HG02840 (cell line): ENCODE data around the gene ENTPD8.

Experiments
- ATAC-seq: cut with Tn5 transposase; IDR thresholded peaks from one replicate; pipeline ENCODE4 v1.9.1; 2021; ENCODE audit warnings: mild to moderate bottlenecking, moderate library complexity, moderate number of reproducible peaks; ENCODE audit not compliant: unreplicated experiment, low FRiP score

Gene ENTPD8

DNA sequence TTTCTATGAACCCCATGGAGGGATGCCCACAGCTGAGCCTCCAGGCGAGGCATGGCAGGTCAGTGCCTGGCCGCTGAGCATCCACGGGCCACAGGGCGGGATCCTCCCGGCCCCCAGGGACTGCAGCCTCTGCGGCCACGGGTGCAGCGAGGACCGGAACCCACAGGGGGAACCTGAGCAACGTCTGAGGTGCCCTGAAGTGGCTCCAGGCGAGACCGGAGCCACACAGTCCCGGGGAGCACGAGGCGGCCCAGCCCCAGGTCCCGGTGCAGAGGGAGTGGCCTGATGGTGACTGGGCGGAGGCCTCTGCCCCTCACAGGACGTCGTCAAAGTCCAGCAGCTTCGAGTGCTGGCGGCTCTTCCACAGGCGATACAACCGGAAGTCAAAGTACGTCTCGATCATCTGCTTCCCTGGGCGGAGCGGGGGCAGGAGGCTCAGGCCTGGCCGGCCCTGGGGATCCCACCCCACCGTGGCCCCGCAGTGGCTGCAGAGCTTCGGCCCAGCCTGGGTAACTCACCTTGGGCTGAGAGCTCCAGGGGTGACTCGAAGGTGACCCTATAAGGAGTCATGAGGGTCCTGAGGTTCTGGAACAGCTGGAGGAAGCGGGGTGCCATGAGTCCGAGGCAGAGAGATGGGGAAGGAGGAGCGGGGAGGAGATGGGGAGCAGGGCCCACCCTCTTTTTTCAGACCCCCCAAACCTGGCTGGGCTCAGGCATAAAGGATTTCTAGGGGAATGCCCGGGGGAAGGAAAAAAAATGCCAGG, 8.1 kb upstream of the ENTPD8 start:
- ATAC-seq: no peak

- no peak for ATAC-seq
Observed at GRCh38 chr9:137448602-137448962, 7.4 kb upstream of the ENTPD8 start.

GRCh38 chr9:137447722-137448601, 6.8 kb upstream of the ENTPD8 start:
- no peak for ATAC-seq

DNA sequence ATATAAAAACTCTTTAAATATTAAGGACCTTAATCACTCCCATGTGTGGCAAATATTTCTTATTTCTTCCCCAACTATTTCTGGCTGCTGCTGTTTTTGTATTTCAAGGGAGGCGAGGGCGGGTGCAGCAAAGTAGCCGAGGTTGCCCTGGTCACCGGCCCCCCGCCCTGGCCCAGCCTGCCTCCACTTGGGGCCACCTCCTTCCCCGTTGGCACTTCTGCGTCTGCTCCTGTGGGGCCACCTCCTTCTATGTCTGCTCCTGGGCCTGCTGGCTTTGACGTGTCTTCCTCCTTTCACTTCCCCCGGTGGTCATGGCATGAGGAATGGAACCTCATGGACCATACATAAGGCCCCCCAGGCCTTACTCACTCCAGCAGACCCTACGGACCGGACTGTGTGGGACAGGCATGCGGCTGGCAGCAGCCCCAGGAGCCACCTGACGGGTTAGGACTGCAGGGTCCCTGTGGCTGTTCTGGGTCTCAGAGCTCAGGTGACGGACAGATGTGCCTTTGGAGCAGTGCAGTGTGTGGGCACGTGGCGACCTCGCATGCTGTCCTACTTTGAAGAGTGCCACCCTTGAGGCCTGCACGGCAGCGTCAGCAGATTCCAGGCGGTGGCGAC, 5.8 kb upstream of the ENTPD8 start:
- ATAC-seq: no peak

DNA sequence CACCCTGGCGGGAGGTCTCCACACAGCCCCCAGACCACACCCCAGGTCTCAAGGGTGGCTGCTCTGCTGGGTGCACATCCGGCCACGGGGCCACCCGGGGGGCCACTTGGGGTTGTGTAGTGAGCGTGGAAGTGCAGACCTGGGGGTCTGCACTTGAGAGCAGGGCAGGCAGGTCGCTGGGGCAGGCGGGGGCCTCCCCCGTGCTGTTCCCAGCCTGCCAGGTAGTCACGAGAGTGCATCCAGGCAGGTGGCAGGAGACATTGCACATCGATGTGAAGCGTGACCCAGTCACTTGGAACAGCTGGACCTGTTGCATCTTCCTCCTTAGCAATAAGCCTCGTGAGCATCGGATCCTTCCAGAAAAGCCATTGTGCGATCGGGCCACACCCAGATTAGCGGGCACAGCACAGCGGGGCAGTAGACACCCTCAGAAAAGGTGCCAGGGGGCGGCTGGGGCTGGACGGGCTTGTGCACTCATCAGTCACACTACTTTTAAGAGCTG, 4.8 kb upstream of the ENTPD8 start:
- no peak for ATAC-seq

DNA sequence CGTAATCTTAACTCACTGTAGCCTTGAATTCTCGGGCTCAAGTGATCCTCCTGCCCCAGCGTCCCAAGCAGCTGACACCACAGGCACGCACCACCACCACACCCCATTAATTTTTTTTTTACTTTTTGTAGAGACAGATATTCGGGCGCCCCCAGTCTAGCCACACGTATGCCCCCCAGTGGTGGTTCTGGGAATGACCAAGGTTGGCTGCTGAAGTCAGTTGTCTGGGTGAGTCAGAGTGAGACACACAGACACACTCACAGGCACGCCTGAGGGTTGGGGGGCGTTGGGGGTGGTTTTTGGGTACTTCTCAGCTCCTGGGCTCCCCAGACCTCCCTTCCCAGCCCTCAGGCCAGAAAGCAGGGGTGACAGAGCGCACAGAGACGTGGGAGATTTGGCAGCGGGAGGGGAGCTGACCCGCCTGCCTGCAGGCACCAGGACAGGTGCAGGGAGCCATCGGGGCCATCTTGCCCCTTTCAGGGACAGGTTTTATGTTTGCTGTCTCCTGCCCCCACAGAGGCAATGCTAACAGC, 4.2 kb upstream of the ENTPD8 start:
- ATAC-seq: no peak

GRCh38 chr9:137444106-137444790, 3.1 kb upstream of the ENTPD8 start:
- no peak for ATAC-seq

- ATAC-seq: no peak
Observed at GRCh38 chr9:137441935-137442321, 771 bp upstream of the ENTPD8 start.

DNA sequence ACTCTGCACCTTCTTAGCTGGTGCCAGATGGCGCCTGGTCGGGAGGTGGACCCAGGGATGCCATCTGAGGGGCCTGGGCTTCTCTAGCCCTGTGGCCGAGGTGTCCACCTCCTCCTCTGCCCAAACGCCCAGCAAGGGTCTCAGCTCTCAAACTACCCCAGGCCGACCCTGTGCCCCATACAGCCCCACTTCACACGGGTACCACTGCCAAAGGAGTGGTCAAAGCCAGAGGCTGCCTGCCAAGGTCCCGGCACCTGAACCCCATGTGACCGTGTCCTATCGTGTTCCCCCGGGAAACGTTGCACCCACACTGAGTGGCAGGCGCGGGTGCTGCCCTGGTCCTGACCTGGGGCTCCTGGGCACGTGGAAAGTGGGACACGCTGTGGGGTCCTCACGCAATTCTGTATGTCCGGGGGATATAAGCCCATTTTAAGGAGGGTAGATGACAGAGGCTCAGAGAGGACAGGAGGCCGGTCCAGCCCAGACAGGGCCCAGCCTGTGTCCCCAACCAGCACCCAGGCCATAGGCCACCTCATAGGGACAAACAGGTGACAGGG, 1.9 kb downstream of the ENTPD8 start:
- no peak for ATAC-seq

DNA sequence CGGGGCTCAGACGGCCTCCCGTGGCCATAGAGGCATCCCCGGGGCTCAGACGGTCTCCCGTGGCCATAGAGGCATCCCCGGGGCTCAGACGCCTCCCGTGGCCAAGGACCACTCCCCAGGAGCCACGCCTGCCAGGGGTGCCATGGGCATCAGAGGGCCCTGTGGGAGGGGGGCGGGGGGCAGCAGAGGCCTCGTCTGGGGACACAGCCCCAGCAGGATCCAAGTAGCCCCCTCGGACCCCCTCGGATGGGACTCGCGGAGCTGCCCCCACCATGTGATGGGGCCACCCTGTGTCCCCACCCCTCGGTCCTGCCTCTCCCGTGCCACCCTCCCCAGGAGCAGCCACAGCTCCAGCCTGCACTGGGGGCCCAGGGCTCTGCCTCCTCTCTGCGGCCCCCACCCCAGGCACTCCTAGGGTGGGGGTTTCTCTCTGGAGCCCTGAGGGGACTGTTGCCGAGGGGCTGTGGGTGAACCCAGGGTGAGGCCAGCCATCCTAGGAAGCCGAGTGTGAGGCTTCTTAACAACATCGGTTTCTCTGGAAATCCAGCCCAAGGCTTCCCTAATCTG, 2.5 kb downstream of the ENTPD8 start:
- no peak for ATAC-seq

- ATAC-seq: no peak
Observed at GRCh38 chr9:137437691-137438590, 3.2 kb downstream of the ENTPD8 start.

DNA sequence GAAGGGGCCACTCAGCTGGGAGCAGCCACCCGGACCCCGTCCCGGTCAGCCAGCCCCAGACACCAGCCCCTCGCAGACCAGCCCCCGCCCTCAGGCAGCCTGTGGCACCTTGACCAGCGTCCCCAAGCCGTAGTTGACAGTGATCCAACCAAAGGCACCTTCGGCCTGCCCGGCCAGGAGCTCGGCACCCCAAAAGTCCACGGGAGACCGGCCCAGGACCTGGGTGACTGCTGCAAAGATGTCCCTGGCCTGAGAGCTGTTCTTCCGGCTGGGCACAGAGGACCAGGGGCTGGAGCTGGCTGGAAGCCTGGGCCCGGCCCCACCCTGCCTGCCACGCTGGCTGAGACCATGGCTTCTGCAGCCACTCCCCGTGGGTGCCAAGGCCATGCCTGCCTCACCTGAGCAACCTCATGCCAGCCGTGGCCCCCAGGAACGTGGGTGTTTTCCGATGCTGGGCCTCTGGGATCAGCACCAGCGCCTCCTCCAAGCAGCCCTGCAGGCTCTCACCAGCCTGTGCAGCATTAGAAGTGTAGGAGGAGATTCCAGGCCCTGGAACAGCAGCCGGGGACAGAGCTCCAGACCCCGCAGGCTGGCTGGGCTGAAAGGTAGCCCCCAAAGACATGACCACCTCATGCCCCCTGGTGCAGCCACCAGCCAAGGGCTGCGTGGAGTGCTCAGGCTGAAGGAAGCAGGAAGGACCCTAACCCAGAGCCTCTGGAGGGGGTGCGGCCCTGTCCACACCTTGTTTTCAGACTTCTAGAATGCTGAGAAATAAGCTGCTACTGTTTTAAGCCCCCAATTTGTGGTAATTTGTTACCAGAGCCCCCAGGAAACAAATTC, 4.2 kb downstream of the ENTPD8 start:
- ATAC-seq: no peak

DNA sequence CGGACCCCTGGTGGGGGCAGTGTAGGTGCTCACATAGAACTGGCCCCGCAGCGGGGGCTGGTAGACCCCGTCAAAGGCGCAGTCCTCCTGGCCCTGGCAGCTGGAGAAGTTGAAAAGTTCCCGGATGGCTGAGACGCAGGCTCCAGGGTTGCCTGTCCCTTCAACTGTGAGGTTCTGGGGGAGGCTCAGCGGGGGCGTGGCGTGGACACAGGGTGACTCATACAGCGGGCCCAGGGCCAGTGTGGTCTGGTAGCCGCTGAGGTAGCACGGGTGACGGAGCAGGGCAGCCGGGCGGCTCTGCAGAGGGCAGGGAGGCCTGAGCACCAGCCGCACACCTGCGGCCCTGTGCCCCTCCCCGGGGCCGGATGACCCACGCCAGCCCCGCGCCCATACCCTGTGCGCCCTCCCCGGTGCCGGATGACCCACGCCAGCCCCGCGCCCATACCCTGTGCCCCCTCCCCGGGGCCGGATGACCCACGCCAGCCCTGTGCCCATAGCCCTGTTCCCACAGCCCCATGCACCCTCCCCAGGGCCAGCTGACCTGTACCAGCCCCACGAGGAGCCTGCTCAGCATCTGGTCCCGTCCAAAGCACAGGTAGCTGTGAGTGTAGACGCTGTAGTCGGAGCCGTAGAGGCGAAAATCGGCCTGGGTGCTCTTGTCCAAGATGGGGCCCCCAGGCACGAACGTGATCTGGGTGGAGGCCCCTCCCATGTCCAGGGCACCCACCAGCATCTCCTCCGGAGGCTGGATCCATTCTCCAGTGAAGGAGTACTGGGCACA, 5.0 kb downstream of the ENTPD8 start:
- no peak for ATAC-seq

- no peak for ATAC-seq
Observed at GRCh38 chr9:137435381-137435891, 5.7 kb downstream of the ENTPD8 start.

DNA sequence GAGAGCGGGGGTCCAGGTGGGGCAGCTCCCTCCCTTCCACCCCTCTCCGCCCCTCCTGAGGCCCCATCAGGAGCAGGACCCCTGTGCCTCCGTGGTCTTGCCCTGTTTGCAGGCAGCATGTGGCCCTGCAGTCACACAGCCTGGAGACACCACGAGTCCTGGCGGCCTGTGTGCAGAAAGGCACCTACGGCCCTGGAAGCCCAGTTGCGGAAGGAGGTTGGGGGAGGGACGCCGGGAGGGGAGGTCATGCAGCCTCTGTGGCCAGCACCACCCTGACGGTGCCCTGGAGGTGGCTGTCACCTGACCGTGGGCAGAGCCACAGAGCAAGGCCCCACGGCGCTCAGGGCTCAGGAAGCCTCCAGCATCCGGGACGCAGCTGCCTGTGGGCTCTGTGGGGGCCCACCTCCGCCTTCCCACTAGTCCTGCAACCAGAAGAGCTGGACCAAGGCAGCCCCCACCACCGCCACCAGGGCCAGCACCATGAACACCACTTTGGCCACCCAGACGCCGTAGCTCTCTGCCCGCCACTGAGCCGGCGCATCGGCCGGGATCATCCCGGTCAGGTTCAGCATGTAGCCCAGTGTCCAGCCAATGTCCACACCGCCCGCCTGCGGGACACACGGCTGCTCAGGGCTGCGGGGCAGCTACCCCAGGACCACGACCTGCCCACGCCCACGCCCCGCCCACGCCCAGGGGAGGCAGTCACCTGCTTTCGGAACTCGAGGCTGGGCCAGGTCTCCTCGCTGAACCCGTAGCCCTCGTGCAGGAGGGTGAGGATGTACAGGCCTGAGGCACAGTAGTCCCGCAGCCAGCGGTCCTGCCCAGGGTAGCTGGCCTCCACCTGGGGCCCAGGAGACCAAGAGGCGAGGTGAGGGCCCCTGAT, 6.4 kb downstream of the ENTPD8 start:
- no peak for ATAC-seq

DNA sequence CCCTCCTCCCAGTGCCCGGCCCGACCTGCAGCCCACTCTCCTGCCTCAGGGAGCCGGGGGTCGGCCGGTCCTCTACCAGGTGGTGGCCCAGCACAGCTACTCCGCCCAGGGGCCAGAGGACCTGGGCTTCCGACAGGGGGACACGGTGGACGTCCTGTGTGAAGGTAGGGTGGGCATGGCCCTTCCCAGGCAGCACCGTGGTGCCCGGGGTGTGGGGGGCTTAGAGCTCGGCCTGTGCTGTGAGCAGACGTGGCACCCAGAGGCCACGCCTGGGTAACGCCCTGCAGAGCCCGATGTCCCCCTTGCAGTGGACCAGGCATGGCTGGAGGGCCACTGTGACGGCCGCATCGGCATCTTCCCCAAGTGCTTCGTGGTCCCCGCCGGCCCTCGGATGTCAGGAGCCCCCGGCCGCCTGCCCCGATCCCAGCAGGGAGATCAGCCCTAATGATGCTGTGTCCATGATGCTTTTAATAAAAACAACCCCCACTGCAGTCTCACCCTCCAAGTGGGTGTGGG, 7.2 kb downstream of the ENTPD8 start:
- no peak for ATAC-seq
